Ishikawa (cell line): ENCODE measurements around the gene TRIM14.

Experiments
- EGR1 ChIP-seq: IDR thresholded peaks from 2 replicates; pipeline ENCODE4 v1.6.1; 2012
- MAX ChIP-seq: IDR thresholded peaks from 2 replicates; pipeline ENCODE4 v1.6.1; 2012
- RAD21 ChIP-seq: IDR thresholded peaks from 2 replicates; pipeline ENCODE4 v1.6.1; 2012; ENCODE audit warnings: low read depth
- REST ChIP-seq: IDR thresholded peaks from 2 replicates; pipeline ENCODE4 v1.6.1; 2012; ENCODE audit warnings: low read depth, mild to moderate bottlenecking
- TAF1 ChIP-seq: IDR thresholded peaks from 2 replicates; pipeline ENCODE4 v1.6.1; 2012; ENCODE audit warnings: low read depth, mild to moderate bottlenecking
- TCF12 ChIP-seq: IDR thresholded peaks from 2 replicates; pipeline ENCODE4 v1.6.1; 2012; ENCODE audit warnings: low read depth
- USF1 ChIP-seq: IDR thresholded peaks from 2 replicates; pipeline ENCODE4 v1.6.1; 2012
- YY1 ChIP-seq: IDR thresholded peaks from 2 replicates; pipeline ENCODE4 v1.6.1; 2012; ENCODE audit warnings: low read depth
- ZBTB7A ChIP-seq: IDR thresholded peaks from 2 replicates; pipeline ENCODE4 v1.6.1; 2012; ENCODE audit warnings: low read depth

- no peak for TF ChIP-seq EGR1
- no peak for TF ChIP-seq RAD21
- TF ChIP-seq MAX = no peak
- TF ChIP-seq YY1 = no peak
- TF ChIP-seq USF1 = no peak
- no peak for TF ChIP-seq TAF1
- TF ChIP-seq ZBTB7A = no peak
- no peak for TF ChIP-seq TCF12
- no peak for TF ChIP-seq REST
Measured at GRCh38 chr9:98135558-98135934, 16.5 kb upstream of the TRIM14 start.
